SK-N-SH treated with all-trans-retinoic acid at 6 μM for 48 hours (cell line): ENCODE results near the gene CCDC194.
A peak's percentile ranks its signal among the peaks of the same experiment; 100 is the strongest.

Experiments
- ATAC-seq: fragments of 200-7000 bp; cut with Tn5 transposase; 3 replicates; pipeline ENCODE4 v1.9.1; 2020; ENCODE audit warnings: mild to moderate bottlenecking, moderate library complexity
- ARNTL ChIP-seq: fragments of 450-650 bp; formaldehyde crosslinking; IDR thresholded peaks from 2 replicates; pipeline ENCODE4 v1.5.0; 2020; ENCODE audit warnings: low read depth, mild to moderate bottlenecking, moderate library complexity, borderline replicate concordance
- CSDC2 ChIP-seq: fragments of 250-450 bp; sonication (Bioruptor Pico); IDR thresholded peaks from 2 replicates; pipeline ENCODE4 v1.5.0; 2020; ENCODE audit warnings: mild to moderate bottlenecking, moderate library complexity
- OSR1 ChIP-seq: fragments of 250-450 bp; sonication (Bioruptor Pico); IDR thresholded peaks from 2 replicates; pipeline ENCODE4 v1.8.0; 2022; ENCODE audit warnings: moderate library complexity, mild to moderate bottlenecking, inconsistent platforms
- PPARA ChIP-seq: fragments of 250-450 bp; sonication (Bioruptor Pico); IDR thresholded peaks from 2 replicates; pipeline ENCODE4 v1.5.0; 2020; ENCODE audit warnings: mild to moderate bottlenecking, borderline replicate concordance
- RARB ChIP-seq: fragments of 250-450 bp; sonication (Bioruptor Pico); IDR thresholded peaks from 2 replicates; pipeline ENCODE4 v1.8.0; 2021; ENCODE audit warnings: mild to moderate bottlenecking, moderate library complexity
- SNAI2 ChIP-seq: fragments of 250-450 bp; sonication (Bioruptor Pico); IDR thresholded peaks from 2 replicates; pipeline ENCODE4 v1.5.0; 2020; ENCODE audit warnings: mild to moderate bottlenecking, moderate library complexity
- TCF4 ChIP-seq: fragments of 250-450 bp; sonication (Bioruptor Pico); IDR thresholded peaks from 2 replicates; pipeline ENCODE4 v1.8.0; 2021; ENCODE audit warnings: mild to moderate bottlenecking, moderate library complexity, borderline replicate concordance
- ZC3H10 ChIP-seq: fragments of 250-450 bp; sonication (Bioruptor Pico); IDR thresholded peaks from 2 replicates; pipeline ENCODE4 v1.5.1; 2021; ENCODE audit warnings: mild to moderate bottlenecking, moderate library complexity
- ZFP3 ChIP-seq: fragments of 250-450 bp; sonication (Bioruptor Pico); IDR thresholded peaks from 2 replicates; pipeline ENCODE4 v1.5.0; 2020; ENCODE audit warnings: mild to moderate bottlenecking, moderate library complexity
- ZNF565 ChIP-seq: fragments of 450-650 bp; formaldehyde crosslinking; conservative IDR thresholded peaks from 2 replicates; pipeline ENCODE4 v1.5.0; 2020; ENCODE audit warnings: low read depth, mild to moderate bottlenecking, moderate library complexity
- ZNF70 ChIP-seq: fragments of 450-650 bp; formaldehyde crosslinking; IDR thresholded peaks from 2 replicates; pipeline ENCODE4 v1.5.0; 2020; ENCODE audit warnings: mild to moderate bottlenecking, moderate library complexity
- ZNF8 ChIP-seq: fragments of 450-650 bp; formaldehyde crosslinking; IDR thresholded peaks from 2 replicates; pipeline ENCODE4 v1.5.0; 2020; ENCODE audit warnings: mild to moderate bottlenecking, moderate library complexity
- TF ChIP-seq, protein P1 (sequence below): fragments of 250-450 bp; sonication (Bioruptor Pico); IDR thresholded peaks from 2 replicates; pipeline ENCODE4 v1.5.0; 2020; ENCODE audit warnings: mild to moderate bottlenecking, moderate library complexity
- TF ChIP-seq, protein P2 (sequence below): fragments of 250-450 bp; sonication (Bioruptor Pico); IDR thresholded peaks from 2 replicates; pipeline ENCODE4 v1.8.0; 2021; ENCODE audit warnings: low read depth, mild to moderate bottlenecking, moderate library complexity, borderline replicate concordance
- TF ChIP-seq, protein P3 (sequence below): fragments of 250-450 bp; sonication (Bioruptor Pico); IDR thresholded peaks from 2 replicates; pipeline ENCODE4 v1.5.1; 2020; ENCODE audit warnings: low read depth, mild to moderate bottlenecking, moderate library complexity
- TF ChIP-seq, protein P4 (sequence below): fragments of 250-450 bp; sonication (Bioruptor Pico); IDR thresholded peaks from 2 replicates; pipeline ENCODE4 v1.5.1; 2021; ENCODE audit warnings: mild to moderate bottlenecking, moderate library complexity

The CCDC194 gene

DNA sequence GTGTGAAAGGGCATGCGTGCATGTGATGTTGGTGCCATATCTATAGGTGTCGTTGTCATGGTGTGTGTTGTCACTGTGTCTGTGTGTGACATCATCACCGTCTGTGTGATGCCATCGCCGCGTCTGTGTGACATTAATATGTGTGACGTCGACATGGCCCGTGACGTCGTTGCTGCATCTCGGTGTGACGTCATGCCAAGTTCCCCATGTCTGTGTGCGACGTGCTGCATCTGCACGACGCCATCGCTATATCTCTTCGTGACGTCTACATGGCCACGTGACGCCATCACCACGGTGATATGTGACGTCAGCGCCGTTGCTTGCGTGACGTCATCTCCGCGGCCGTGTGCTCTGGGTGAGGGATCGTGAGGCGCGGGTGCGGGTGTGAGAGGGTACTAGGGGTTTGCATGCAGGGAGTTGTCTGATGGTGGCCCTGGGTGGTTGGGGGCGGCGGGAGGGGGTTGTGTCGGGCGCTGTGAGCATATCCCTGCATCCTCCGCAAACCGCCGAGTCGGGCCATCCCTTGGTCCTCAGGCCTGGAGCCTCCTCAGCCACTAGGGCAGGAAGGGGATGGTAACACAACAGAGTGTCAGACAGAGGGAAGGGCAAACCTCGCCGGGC, 42.1 kb downstream of the CCDC194 start (continued):
- TF ChIP-seq, protein P1, sequence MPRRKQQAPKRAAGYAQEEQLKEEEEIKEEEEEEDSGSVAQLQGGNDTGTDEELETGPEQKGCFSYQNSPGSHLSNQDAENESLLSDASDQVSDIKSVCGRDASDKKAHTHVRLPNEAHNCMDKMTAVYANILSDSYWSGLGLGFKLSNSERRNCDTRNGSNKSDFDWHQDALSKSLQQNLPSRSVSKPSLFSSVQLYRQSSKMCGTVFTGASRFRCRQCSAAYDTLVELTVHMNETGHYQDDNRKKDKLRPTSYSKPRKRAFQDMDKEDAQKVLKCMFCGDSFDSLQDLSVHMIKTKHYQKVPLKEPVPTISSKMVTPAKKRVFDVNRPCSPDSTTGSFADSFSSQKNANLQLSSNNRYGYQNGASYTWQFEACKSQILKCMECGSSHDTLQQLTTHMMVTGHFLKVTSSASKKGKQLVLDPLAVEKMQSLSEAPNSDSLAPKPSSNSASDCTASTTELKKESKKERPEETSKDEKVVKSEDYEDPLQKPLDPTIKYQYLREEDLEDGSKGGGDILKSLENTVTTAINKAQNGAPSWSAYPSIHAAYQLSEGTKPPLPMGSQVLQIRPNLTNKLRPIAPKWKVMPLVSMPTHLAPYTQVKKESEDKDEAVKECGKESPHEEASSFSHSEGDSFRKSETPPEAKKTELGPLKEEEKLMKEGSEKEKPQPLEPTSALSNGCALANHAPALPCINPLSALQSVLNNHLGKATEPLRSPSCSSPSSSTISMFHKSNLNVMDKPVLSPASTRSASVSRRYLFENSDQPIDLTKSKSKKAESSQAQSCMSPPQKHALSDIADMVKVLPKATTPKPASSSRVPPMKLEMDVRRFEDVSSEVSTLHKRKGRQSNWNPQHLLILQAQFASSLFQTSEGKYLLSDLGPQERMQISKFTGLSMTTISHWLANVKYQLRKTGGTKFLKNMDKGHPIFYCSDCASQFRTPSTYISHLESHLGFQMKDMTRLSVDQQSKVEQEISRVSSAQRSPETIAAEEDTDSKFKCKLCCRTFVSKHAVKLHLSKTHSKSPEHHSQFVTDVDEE (CRISPR knock-in tag): no peak
- TF ChIP-seq ZNF70 (no peak), ZFP3 (CRISPR knock-in tag) (no peak), SNAI2 (no peak), ZNF565 (CRISPR knock-in tag) (no peak), OSR1 (no peak)
- TF ChIP-seq, protein P2, sequence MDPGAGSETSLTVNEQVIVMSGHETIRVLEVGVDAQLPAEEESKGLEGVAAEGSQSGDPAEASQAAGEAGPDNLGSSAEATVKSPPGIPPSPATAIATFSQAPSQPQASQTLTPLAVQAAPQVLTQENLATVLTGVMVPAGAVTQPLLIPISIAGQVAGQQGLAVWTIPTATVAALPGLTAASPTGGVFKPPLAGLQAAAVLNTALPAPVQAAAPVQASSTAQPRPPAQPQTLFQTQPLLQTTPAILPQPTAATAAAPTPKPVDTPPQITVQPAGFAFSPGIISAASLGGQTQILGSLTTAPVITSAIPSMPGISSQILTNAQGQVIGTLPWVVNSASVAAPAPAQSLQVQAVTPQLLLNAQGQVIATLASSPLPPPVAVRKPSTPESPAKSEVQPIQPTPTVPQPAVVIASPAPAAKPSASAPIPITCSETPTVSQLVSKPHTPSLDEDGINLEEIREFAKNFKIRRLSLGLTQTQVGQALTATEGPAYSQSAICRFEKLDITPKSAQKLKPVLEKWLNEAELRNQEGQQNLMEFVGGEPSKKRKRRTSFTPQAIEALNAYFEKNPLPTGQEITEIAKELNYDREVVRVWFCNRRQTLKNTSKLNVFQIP (CRISPR knock-in tag): no peak

DNA sequence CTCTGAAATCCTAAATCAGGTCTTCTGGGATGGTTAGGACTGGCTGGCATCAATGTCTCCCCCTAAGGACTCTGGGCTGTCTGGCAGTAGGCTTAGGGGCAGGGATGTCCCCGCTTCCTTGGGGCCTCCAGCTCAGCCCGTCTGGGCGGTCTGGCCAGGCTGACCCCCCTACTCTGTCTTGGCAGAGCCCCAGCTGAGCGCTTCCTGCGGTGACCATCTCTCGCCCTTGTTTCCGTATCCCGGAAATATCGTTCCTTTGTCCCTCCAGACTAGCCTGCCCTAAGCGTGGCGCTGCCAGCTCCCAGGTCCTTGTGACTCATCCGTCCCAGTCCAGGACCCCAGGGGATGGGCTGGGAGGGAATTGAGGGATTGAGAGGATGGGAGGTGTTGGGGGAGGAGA, 45.3 kb downstream of the CCDC194 start:
- TF ChIP-seq, protein P2 (CRISPR knock-in tag): no peak
- no peak for TF ChIP-seq CSDC2 (CRISPR knock-in tag)
- no peak for TF ChIP-seq ZFP3 (CRISPR knock-in tag)
- TF ChIP-seq, protein P1 (CRISPR knock-in tag): no peak
- TF ChIP-seq ZNF8 (CRISPR knock-in tag): no peak; the same call in 1 of the 2 replicates
- no peak for TF ChIP-seq ARNTL (CRISPR knock-in tag)
- TF ChIP-seq, protein P3, sequence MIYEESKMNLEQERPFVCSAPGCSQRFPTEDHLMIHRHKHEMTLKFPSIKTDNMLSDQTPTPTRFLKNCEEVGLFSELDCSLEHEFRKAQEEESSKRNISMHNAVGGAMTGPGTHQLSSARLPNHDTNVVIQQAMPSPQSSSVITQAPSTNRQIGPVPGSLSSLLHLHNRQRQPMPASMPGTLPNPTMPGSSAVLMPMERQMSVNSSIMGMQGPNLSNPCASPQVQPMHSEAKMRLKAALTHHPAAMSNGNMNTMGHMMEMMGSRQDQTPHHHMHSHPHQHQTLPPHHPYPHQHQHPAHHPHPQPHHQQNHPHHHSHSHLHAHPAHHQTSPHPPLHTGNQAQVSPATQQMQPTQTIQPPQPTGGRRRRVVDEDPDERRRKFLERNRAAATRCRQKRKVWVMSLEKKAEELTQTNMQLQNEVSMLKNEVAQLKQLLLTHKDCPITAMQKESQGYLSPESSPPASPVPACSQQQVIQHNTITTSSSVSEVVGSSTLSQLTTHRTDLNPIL (CRISPR knock-in tag): no peak
- no peak for TF ChIP-seq RARB (CRISPR knock-in tag)
- no peak for TF ChIP-seq ZC3H10 (CRISPR knock-in tag)
- no peak for TF ChIP-seq PPARA (CRISPR knock-in tag)
- TF ChIP-seq, protein P4, sequence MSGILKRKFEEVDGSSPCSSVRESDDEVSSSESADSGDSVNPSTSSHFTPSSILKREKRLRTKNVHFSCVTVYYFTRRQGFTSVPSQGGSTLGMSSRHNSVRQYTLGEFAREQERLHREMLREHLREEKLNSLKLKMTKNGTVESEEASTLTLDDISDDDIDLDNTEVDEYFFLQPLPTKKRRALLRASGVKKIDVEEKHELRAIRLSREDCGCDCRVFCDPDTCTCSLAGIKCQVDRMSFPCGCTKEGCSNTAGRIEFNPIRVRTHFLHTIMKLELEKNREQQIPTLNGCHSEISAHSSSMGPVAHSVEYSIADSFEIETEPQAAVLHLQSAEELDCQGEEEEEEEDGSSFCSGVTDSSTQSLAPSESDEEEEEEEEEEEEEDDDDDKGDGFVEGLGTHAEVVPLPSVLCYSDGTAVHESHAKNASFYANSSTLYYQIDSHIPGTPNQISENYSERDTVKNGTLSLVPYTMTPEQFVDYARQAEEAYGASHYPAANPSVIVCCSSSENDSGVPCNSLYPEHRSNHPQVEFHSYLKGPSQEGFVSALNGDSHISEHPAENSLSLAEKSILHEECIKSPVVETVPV: no peak
- ATAC-seq: peak; percentile 66

DNA sequence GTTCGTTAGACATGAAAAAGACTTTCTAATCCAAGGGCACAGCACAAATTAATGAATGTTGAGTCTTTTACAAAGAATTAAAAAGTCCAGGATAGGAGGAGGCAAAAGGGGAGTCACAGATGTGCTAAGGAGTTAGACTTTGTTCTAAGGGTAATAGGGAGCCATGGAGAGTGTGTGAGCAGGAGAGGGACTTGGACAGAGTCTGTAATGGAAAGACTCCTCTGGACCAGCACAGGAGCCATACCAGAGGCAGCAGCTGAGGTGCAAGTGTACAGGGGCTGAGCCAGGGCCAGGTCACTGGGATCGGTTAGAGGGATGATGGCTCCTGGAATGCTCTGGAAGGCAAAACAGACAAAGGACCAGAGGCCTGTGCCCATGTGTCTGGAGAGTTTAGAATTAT, 46.1 kb downstream of the CCDC194 start:
- TF ChIP-seq TCF4 (CRISPR knock-in tag) (no peak), RARB (CRISPR knock-in tag) (no peak), CSDC2 (CRISPR knock-in tag) (no peak)
- TF ChIP-seq, protein P3 (CRISPR knock-in tag): no peak
- no peak for ATAC-seq
